ENCODE measurements around the gene RSL1D1.

The RSL1D1 gene

DNA sequence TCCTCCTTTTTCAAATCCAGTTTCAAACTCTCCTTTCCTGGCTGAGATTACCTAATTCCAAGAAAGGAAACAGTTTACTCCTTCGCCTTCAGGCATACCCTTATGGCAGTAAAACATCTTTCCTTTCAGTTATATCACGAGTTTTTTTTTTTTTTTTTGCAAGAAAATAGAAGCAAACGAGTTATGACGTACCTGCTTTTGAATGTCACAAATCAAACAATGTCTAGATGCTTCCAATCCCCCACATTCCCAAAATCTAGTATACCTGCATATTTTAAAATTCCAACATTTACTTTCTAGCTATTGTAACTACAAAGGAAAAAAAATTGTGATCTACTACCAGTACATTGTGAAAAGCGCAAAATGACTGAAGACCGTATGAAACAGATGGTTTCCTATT lies 35.5 kb upstream of the RSL1D1 start:
- DNase-seq (ENCODE audit: insufficient read length, low spot score) (no peak), FAIRE-seq (no peak)
- TF ChIP-seq, protein P1, sequence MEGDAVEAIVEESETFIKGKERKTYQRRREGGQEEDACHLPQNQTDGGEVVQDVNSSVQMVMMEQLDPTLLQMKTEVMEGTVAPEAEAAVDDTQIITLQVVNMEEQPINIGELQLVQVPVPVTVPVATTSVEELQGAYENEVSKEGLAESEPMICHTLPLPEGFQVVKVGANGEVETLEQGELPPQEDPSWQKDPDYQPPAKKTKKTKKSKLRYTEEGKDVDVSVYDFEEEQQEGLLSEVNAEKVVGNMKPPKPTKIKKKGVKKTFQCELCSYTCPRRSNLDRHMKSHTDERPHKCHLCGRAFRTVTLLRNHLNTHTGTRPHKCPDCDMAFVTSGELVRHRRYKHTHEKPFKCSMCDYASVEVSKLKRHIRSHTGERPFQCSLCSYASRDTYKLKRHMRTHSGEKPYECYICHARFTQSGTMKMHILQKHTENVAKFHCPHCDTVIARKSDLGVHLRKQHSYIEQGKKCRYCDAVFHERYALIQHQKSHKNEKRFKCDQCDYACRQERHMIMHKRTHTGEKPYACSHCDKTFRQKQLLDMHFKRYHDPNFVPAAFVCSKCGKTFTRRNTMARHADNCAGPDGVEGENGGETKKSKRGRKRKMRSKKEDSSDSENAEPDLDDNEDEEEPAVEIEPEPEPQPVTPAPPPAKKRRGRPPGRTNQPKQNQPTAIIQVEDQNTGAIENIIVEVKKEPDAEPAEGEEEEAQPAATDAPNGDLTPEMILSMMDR (IDR thresholded peaks at IDR 0.05; ENCODE audit: insufficient read depth, missing control alignments), result no peak

DNA sequence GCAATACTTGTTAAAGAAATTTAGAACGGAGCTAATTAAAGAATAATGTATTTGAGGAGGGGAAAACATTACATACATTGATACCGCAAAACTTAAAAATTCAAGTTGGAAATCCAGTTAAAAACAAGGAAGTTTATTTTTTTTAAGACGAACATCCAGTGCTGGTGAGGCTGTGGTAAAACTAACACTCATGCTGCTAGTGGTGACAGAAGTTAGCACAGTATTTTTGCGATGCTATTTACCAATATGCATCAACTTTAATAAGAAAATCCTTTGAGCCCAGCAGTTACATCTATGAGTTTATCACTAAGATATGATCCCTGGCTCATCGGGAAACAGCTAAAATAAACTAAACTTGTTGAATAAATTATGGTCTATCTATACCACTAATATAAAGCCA lies 32.7 kb upstream of the RSL1D1 start:
- TF ChIP-seq, protein P1 (IDR thresholded peaks at IDR 0.05; ENCODE audit: insufficient read depth, missing control alignments), result no peak
- DNase-seq (ENCODE audit: insufficient read length, low spot score) (no peak), FAIRE-seq (no peak)

DNA sequence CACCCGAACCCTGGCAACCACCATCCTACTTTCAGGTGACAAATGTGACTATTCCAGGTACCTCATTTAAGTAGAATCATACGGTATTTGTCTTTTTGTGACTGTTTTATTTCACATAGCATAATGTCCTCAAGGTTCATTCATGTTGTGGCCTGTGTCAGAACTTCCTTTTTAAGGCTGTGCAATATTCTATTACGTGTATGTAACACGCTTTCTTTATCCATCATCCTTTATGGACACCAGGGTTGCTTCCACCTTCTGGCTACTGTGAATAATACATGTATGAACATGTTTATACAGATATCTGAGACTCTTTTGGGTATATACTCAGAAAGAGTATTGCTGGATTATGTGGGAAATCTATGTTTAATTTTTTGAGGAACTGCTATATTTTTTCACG lies 28.7 kb upstream of the RSL1D1 start:
- DNase-seq (ENCODE audit: insufficient read length, low spot score), result no peak
- TF ChIP-seq, protein P1 (IDR thresholded peaks at IDR 0.05; ENCODE audit: insufficient read depth, missing control alignments), result no peak
- FAIRE-seq, result peak; percentile 53

DNA sequence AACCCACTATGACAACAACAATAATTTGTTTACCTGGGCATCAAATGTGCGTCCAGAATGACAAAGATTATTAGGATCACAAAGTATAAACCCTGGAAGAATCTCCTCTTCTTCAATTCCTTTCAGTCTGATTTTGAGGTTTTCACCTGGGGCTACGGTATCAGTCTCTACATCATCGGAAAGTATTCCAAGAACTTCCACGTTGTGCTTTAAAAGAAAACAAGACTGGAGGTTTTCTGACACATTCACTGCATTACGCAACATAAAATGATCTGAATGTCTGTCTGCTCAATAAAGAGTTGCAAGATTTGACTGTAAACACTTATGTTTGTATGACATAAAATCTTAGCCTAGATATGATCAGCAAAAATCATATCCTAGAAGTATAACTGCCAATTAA lies 26.0 kb upstream of the RSL1D1 start:
- TF ChIP-seq, protein P1 (IDR thresholded peaks at IDR 0.05; ENCODE audit: insufficient read depth, missing control alignments), result no peak
- FAIRE-seq (no peak), DNase-seq (ENCODE audit: insufficient read length, low spot score) (no peak)

DNA sequence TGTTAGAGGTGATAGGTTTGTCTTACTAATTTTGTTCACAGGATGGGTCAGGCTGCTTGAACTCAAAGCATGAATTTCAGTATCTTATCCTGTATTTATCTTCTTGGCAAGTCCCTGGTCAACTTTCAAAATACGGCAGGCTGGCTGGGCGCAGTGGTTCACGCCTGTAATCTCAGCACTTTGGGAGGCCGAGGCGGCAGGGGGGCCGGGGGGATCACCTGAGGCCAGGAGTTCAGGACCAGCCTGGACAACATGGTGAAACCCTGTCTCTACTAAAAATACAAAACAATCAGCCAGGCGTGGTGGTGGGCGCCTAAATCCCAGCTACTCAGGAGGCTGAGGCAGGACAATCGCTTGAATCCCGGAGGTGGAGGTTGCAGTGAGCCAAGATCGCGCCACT lies 25.0 kb upstream of the RSL1D1 start:
- TF ChIP-seq, protein P1 (IDR thresholded peaks at IDR 0.05; ENCODE audit: insufficient read depth, missing control alignments), result no peak
- FAIRE-seq, result no peak
- no peak for DNase-seq (ENCODE audit: insufficient read length, low spot score)

DNA sequence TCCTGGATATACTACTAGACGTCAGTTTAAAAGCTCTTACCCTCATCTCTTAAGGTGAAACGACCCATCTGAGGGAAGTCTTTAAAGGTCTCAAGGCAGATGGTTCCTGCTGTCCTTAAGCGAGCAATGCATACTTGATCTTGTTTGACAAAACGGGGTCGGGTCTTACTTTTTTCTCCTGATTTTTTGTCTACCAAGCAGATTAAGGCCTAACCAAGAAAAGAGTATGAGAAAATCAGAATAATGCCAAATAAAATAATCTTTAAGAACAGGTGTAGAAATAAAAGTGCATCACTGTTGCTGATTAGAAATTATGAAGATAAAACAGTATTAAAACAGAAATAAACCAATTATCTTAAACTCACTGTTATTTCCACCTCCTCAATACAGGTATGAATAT lies 24.4 kb upstream of the RSL1D1 start:
- FAIRE-seq (no peak), DNase-seq (ENCODE audit: insufficient read length, low spot score) (no peak)
- TF ChIP-seq, protein P1 (IDR thresholded peaks at IDR 0.05; ENCODE audit: insufficient read depth, missing control alignments), result no peak

DNA sequence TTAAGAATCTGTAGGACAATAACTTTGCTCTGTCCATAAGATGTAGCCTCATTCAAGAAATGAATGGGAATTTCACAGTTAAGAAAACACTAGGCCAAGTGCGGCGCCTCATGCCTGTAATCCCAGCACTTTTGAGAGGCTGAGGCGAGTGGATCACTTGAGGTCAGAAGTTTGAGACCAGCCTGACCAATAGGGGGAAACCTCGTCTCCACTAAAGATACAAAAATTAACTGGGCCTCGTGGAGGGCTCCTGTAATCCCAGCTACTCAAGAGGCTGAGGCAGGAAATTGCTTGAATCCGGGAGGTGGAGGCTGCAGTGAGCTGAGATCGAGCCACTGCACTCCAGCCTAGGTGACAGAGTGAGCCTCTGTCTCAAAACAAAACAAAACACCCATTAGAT lies 19.9 kb upstream of the RSL1D1 start:
- DNase-seq (ENCODE audit: insufficient read length, low spot score) (no peak), FAIRE-seq (no peak)
- TF ChIP-seq, protein P1 (IDR thresholded peaks at IDR 0.05; ENCODE audit: insufficient read depth, missing control alignments), result peak; percentile 12
